Heart left ventricle (tissue), 16 donors: Measurements from ENCODE around the gene SFMBT2. TPM values are rescaled to one million over a fixed set of nuclear protein-coding genes. Genes with fewer than 3 reads are reported as not detected.

Experiments used
- ATAC-seq, 4 donors: fragments of 200-7000 bp; cut with Tn5 transposase; one replicate each; pipeline ENCODE4 v1.9.1; 2020 to 2022; ENCODE audit warnings: moderate library complexity in 4 of 4, mild to moderate bottlenecking in 3 of 4, moderate number of reproducible peaks in 1 of 4
- DNase-seq, 5 donors: peaks; one replicate each; pipeline ENCODE4 v3.0.0-alpha.2; 2020
- H3K27ac ChIP-seq, 12 donors: fragments of 200-600 bp; sonication (generic) in 4 of 12; one replicate each; pipeline versions ENCODE4 v1.5.0 to v1.8.0; 2016 to 2022; ENCODE audit warnings: mild to moderate bottlenecking in 2 of 12
- H3K27me3 ChIP-seq, 9 donors: fragments of 200-600 bp; sonication (generic) in 2 of 9; one replicate each; pipeline versions ENCODE4 v1.5.1 to v1.8.0; 2016 to 2022; ENCODE audit warnings: mild to moderate bottlenecking in 3 of 9
- H3K36me3 ChIP-seq, 9 donors: fragments of 200-600 bp; sonication (generic) in 2 of 9; one replicate each; pipeline versions ENCODE4 v1.5.0 to v1.8.0; 2018 to 2022; ENCODE audit warnings: mild to moderate bottlenecking in 2 of 9
- H3K4me1 ChIP-seq, 12 donors: fragments of 200-600 bp; sonication (generic) in 4 of 12; one replicate each; pipeline versions ENCODE4 v1.5.0 to v1.8.0; 2016 to 2022; ENCODE audit warnings: mild to moderate bottlenecking in 3 of 12
- H3K4me3 ChIP-seq, 12 donors: fragments of 200-600 bp; sonication (generic) in 4 of 12; one replicate each; pipeline versions ENCODE4 v1.5.0 to v1.8.0; 2017 to 2022; ENCODE audit warnings: mild to moderate bottlenecking in 9 of 12, moderate library complexity in 4 of 12
- H3K9me3 ChIP-seq, 12 donors: fragments of 200-600 bp; sonication (generic) in 4 of 12; one replicate each; pipeline versions ENCODE4 v1.5.0 to v1.8.0; 2016 to 2022; ENCODE audit warnings: mild to moderate bottlenecking in 1 of 12
- CTCF ChIP-seq, 12 donors: fragments of 200-600 bp; sonication (generic) in 4 of 12; IDR thresholded peaks; one replicate each; pipeline versions ENCODE4 v1.5.0 to v1.8.0; 2018 to 2022; ENCODE audit warnings: antibody characterized with exemption in 12 of 12, mild to moderate bottlenecking in 5 of 12
- POLR2A ChIP-seq, 2 donors: fragments of 450-650 bp; IDR thresholded peaks; one replicate each; pipeline ENCODE4 v1.6.1; 2017; ENCODE audit warnings: antibody characterized with exemption in 2 of 2, mild to moderate bottlenecking in 2 of 2, moderate library complexity in 2 of 2
- WGBS, 4 donors: extraction: QIAGEN DNeasy Blood & Tissue Kit in 2 of 4; methylation state at CpG; one replicate each; pipeline versions ENCODE4 v1.1.5 to v1.1.7; 2013 to 2018; 5-methylcytosine and 5-hydroxymethylcytosine counted together
- intact Hi-C, 10 donors: fragments of 100-400 bp; cut with DNase I; formaldehyde crosslinking; loops; one replicate each; pipeline versions ENCODE4 v1.11.1 to v1.14.2; 2022
- polyA plus RNA-seq, 2 donors: library from polyadenylated mRNA; stranded (reverse); fragments of 200-250 nt; gene quantifications; one replicate each; pipeline ENCODE4 v1.2.3, GENCODE V29; 2013
- total RNA-seq, 9 donors: library from RNA; depleted of rRNA in 2 of 9; stranded (reverse); fragments of >200 nt in 2 of 9; fragmentation: NEBNext Ultra II Directional in 3 of 9; extraction: Animal tissue kit (Norgen Biotek cat#: 25700) in 3 of 9; gene quantifications; one replicate each; pipeline versions ENCODE4 v1.1.0 to v1.2.4, GENCODE V29; 2016 to 2023
- donor health status: ischemic (EF 13 %, LVEDD 7.1; RV severe dilation, severe dysfunction).
- donor health status: healthy with polysubstance abuse.
- donor health status: DM: no; HTN: yes; CAD: no.
- donor health status: DM: no; HTN: no; CAD: no.
- donor health status: ischemic (EF 25% LVEDD 6.9; RV normal size, moderate dysfunction).
- donor health status: ischemic (EF 25% LVEDD 5.7; RV mildly dilated, moderate dysfunction).
- donor health status: healthy.
- donor health status: DM: yes; HTN: yes; CAD: no.
- donor health status: ischemic (EF 35%, LVEDD 5.7; RV mildly dilated, moderate dysfunction).
- donor health status: nonischemic (EF 11% LVEDD 7.7; RV severe dilation, severe dysfunction).
- donor health status: DM: yes; HTN: yes; CAD: no.
- donor health status: PGD.
- donor health status: ischemic (EF 29% LVEDD 5.4; RV normal size, mild dysfunction).
- donor health status: nonischemic (EF 23%, LVEDD 6.1; RV moderate dilation, normal function).

SFMBT2 gene
- total and polyA plus RNA-seq, 11 donors, result 2.6 to 25.8 (median 9.6) TPM

- H3K9me3 ChIP-seq, result no peaks in the 10 kb centered on the region
- peaks cover 0 to 9% (median 0%) of the 10 kb centered on the region in 12 donors for H3K4me1 ChIP-seq
- no peak for TF ChIP-seq POLR2A (IDR thresholded peaks at IDR 0.05)
- no peak for TF ChIP-seq CTCF (IDR thresholded peaks at IDR 0.05)
- ATAC-seq (no peak), DNase-seq (no peak)
- 93 to 98% (median 95%) methylated on average over 2 of the region's 2 CpGs for WGBS, 4 donors
- intact Hi-C loops, result loop anchor here in 1 of 10 donors (10.0 kb wide), 1 partner anchor 205 kb away; the partner anchor contains the start of gene SFMBT2
- H3K4me3 ChIP-seq, result no peak overlapping the region
- H3K27ac ChIP-seq, result no peak overlapping the region
- H3K36me3 ChIP-seq, result peaks cover 0 to 37% (median 17%) of the 10 kb centered on the region in 9 donors
- no peaks in the 10 kb centered on the region for H3K27me3 ChIP-seq
These were observed 201.4 kb downstream of the SFMBT2 start for GRCh38 chr10:7209458-7209857.

GRCh38 chr10:7206412-7207100 is 204.3 kb downstream of the SFMBT2 start:
- ATAC-seq, result no peak
- TF ChIP-seq POLR2A (IDR thresholded peaks at IDR 0.05) (no peak), CTCF (IDR thresholded peaks at IDR 0.05) (no peak)
- intact Hi-C loops, result loop anchor here in 1 of 10 donors (10.0 kb wide), 1 partner anchor 208 kb away; the partner anchor contains the start of gene SFMBT2
- Histone ChIP-seq H3K9me3 (no peaks in the 10 kb centered on the region), H3K36me3 (peaks cover 0 to 50% (median 28%) of the 10 kb centered on the region in 9 donors), H3K4me3 (no peak overlapping the region), H3K4me1 (peaks cover 0 to 9% (median 0%) of the 10 kb centered on the region in 12 donors), H3K27me3 (no peaks in the 10 kb centered on the region), H3K27ac (peak overlapping the region in 2 of 12 donors; percentile 9 to 49)
- 91 to 96% (median 94%) methylated on average over 6 of the region's 6 CpGs for WGBS, 4 donors
- DNase-seq, result no peak

- TF ChIP-seq POLR2A (IDR thresholded peaks at IDR 0.05) (no peak), CTCF (IDR thresholded peaks at IDR 0.05) (no peak)
- no peaks in the 10 kb centered on the region for H3K27me3 ChIP-seq
- no peaks in the 10 kb centered on the region for H3K9me3 ChIP-seq
- 49 to 91% (median 83%) methylated on average over 1 of the region's 1 CpG for WGBS, 4 donors
- peak overlapping the region in 4 of 12 donors; percentile 9 to 61 (median 37) for H3K27ac ChIP-seq
- ATAC-seq (peak; percentile 91 to 96 (median 93)), DNase-seq (peak in 4 of 5 donors; percentile 45 to 58 (median 52))
- H3K4me3 ChIP-seq, result no peak overlapping the region
- intact Hi-C loops, result loop anchor here in 1 of 10 donors (10.0 kb wide), 1 partner anchor 209 kb away; the partner anchor contains the start of gene SFMBT2
- H3K4me1 ChIP-seq, result peaks cover 0 to 9% (median 0%) of the 10 kb centered on the region in 12 donors
- H3K36me3 ChIP-seq, result peaks cover 0 to 59% (median 37%) of the 10 kb centered on the region in 9 donors
These were observed 205.2 kb downstream of the SFMBT2 start for GRCh38 chr10:7205656-7206055.

GRCh38 chr10:7202793-7203355 is 208.0 kb downstream of the SFMBT2 start:
- intact Hi-C loops, result loop anchor here in 2 of 10 donors (5.0 to 10.0 kb wide), 2 partner anchors 36 to 212 kb away; partner anchors contain the start of gene SFMBT2 (in 1 of the 2)
- Histone ChIP-seq H3K4me1 (peaks cover 0 to 9% (median 0%) of the 10 kb centered on the region in 12 donors), H3K27ac (no peak overlapping the region), H3K36me3 (peaks cover 0 to 80% (median 57%) of the 10 kb centered on the region in 9 donors), H3K27me3 (no peaks in the 10 kb centered on the region), H3K9me3 (no peaks in the 10 kb centered on the region), H3K4me3 (no peak overlapping the region)
- no peak for ATAC-seq
- TF ChIP-seq POLR2A (IDR thresholded peaks at IDR 0.05) (no peak), CTCF (IDR thresholded peaks at IDR 0.05) (no peak)
- DNase-seq, result no peak
- WGBS, 4 donors, result 93 to 97% (median 96%) methylated on average over 4 of the region's 4 CpGs
